ENCODE data around the gene NLRC5.

- TF ChIP-seq, protein P1, sequence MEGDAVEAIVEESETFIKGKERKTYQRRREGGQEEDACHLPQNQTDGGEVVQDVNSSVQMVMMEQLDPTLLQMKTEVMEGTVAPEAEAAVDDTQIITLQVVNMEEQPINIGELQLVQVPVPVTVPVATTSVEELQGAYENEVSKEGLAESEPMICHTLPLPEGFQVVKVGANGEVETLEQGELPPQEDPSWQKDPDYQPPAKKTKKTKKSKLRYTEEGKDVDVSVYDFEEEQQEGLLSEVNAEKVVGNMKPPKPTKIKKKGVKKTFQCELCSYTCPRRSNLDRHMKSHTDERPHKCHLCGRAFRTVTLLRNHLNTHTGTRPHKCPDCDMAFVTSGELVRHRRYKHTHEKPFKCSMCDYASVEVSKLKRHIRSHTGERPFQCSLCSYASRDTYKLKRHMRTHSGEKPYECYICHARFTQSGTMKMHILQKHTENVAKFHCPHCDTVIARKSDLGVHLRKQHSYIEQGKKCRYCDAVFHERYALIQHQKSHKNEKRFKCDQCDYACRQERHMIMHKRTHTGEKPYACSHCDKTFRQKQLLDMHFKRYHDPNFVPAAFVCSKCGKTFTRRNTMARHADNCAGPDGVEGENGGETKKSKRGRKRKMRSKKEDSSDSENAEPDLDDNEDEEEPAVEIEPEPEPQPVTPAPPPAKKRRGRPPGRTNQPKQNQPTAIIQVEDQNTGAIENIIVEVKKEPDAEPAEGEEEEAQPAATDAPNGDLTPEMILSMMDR (IDR thresholded peaks at IDR 0.05) = no peak
- TF ChIP-seq POLR2A (IDR thresholded peaks at IDR 0.05; ENCODE audit: low read depth) (no peak), POLR2AphosphoS5 (IDR thresholded peaks at IDR 0.05) (no peak)
Measured at GRCh38 chr16:57107321-57107922, 118.1 kb downstream of the NLRC5 start.

Data from esophagus muscularis mucosa (tissue), 3 donors.